DND-41 (cell line): Measurements from ENCODE around the gene RNASEH2A.
A peak's percentile ranks its signal among the peaks of the same experiment; 100 is the strongest.

ENCODE experiments used
- CTCF ChIP-seq: IDR thresholded peaks from 2 replicates; pipeline ENCODE4 v1.5.1; 2012; ENCODE audit warnings: borderline replicate concordance, low read length, moderate library complexity, mild to moderate bottlenecking; ENCODE audit not compliant: poor library complexity, severe bottlenecking; ENCODE audit errors: extremely low read depth
- EZH2 ChIP-seq: IDR thresholded peaks from 3 replicates; pipeline ENCODE4 v1.6.1; 2012; ENCODE audit warnings: borderline replicate concordance, low read depth, mild to moderate bottlenecking, moderate library complexity, low read length, inconsistent platforms; ENCODE audit not compliant: severe bottlenecking

GRCh38 chr19:12782424-12783290 lies 23.7 kb upstream of the RNASEH2A start:
- TF ChIP-seq EZH2 (no peak), CTCF (peak; percentile 36)
